Measurements from ENCODE around the gene TMEM198.

Gene TMEM198

DNA sequence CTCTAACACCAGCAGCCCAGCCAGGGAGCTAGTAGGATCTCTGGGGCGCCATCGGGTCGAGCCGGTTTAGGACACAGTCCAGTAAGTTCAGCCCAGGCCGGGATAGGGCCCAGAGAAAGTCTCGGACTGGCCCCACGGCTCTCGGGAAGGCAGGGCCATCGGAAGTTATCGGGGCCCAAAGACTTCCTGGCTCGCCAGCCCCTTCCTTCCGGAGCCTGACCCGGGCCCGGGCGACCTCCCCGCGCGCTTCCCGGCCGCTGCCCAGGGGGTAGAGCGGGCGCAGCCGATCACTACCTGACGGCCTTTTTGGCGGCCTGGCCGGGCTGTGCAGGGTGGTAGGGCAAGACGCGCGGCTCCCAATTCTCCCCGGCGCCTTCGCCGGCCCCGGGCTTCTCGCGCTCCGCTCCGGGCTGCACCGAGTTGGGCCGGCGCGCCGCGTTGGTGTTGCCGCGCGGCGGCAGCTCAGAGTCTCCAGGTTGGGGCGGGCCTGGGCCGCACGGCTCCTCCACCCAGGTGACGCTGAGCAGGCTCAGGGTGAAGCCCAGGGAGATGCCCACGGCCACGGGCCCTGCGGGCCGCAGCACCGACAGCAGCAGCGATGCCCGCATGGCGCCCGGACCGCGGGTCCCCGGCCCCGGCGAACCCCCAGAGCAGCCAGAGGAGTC, 765 bp upstream of the TMEM198 start:
- Mint-ChIP-seq H3K36me3 (peaks cover 2% of the 10 kb centered on the region), H3K4me3 (peak overlapping the region; percentile 93), H3K4me1 (ENCODE audit: low read depth) (peaks cover 18% of the 10 kb centered on the region), H3K27ac (peak overlapping the region; percentile 50), H3K27me3 (peaks cover 7% of the 10 kb centered on the region), H3K9me3 (ENCODE audit: low read depth) (no peaks in the 10 kb centered on the region)

DNA sequence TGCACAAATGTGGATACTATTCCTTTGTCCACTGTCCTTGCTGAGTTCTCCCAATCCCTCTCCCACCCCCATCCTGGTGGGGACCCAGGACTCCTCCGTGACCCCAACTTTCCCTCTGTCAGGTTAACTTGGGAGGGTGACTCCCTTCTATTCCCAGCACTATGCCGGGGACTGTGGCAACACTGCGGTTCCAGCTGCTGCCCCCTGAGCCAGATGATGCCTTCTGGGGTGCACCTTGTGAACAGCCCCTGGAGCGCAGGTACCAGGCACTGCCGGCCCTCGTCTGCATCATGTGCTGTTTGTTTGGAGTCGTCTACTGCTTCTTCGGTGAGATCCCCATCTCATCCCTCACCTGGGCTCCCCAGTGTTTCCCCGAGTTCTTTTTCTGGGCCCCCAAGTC, 739 bp downstream of the TMEM198 start:
- H3K27ac Mint-ChIP-seq = peak overlapping the region; percentile 79
- peaks cover 2% of the 10 kb centered on the region for H3K36me3 Mint-ChIP-seq
- H3K9me3 Mint-ChIP-seq (ENCODE audit: low read depth) = no peaks in the 10 kb centered on the region
- H3K4me1 Mint-ChIP-seq (ENCODE audit: low read depth) = peaks cover 18% of the 10 kb centered on the region
- peak overlapping the region; percentile 89 for H3K4me3 Mint-ChIP-seq
- peaks cover 13% of the 10 kb centered on the region for H3K27me3 Mint-ChIP-seq

DNA sequence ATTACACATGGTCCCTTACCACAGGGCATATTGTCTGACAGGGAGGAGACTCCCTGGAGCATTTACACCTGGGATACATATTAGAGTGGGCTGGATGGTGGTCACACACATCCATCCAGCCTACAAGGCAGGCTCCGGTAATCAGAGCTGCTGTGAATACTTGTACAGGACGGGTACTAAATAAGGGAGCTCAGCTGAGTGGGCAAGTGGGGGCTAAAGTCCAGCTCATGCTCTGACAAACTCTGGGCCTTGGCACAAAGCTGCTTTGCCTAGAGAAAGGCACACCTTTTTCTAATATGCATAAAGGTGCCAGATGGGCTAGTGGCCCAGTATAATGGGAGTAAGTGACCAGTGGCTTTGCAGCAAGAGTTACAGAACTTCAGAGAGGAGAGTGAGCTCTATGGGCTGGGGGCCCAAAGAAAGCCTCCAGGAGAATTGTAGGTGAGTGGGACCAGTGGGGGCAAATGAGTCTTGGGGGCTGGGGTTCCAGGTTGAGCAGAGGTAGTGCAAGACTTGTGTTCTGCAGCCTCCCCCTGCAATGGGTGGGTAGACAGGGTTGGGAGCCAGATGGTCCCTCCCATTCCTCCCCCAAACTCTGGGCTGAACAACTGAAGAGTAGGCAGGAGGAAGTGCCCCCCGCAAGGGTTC, 1.6 kb downstream of the TMEM198 start:
- peaks cover 13% of the 10 kb centered on the region for H3K27me3 Mint-ChIP-seq
- peaks cover 18% of the 10 kb centered on the region for H3K4me1 Mint-ChIP-seq (ENCODE audit: low read depth)
- H3K36me3 Mint-ChIP-seq = peaks cover 2% of the 10 kb centered on the region
- no peaks in the 10 kb centered on the region for H3K9me3 Mint-ChIP-seq (ENCODE audit: low read depth)
- H3K27ac Mint-ChIP-seq = no peak overlapping the region
- peak overlapping the region; percentile 89 for H3K4me3 Mint-ChIP-seq

DNA sequence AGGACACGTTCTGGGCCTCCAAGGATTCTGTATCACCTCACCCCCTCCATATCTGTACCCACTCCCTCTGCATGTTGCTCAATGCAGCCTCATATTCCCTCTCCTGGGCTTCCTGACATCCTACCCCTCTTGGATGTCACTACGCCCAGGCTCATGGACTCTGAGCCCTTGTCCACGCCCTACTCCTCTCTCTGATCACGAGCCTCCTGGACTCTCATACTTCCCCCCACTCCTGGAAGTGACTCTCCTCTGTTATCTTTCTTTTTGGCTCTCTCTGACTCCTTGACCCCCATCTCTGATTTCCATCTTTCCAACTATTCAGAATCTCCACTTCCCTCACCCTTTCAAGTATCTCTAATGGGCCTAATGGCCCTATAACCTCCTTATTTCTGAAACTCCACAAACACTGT, 2.1 kb downstream of the TMEM198 start:
- Mint-ChIP-seq H3K4me3 (peak overlapping the region; percentile 46), H3K4me1 (ENCODE audit: low read depth) (peaks cover 19% of the 10 kb centered on the region), H3K36me3 (peaks cover 2% of the 10 kb centered on the region), H3K9me3 (ENCODE audit: low read depth) (no peaks in the 10 kb centered on the region), H3K27me3 (peaks cover 14% of the 10 kb centered on the region), H3K27ac (no peak overlapping the region)

DNA sequence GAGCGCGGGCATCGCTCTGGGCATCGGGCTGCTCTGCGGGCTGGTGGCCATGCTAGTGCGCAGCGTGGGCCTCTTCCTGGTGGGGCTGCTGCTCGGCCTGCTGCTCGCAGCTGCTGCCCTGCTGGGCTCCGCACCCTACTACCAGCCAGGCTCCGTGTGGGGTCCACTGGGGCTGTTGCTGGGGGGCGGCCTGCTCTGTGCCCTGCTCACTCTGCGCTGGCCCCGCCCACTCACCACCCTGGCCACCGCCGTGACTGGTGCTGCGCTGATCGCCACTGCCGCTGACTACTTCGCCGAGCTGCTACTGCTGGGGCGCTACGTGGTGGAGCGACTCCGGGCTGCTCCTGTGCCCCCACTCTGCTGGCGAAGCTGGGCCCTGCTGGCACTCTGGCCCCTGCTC, 3.8 kb downstream of the TMEM198 start:
- peaks cover 18% of the 10 kb centered on the region for H3K27me3 Mint-ChIP-seq
- peaks cover 13% of the 10 kb centered on the region for H3K4me1 Mint-ChIP-seq (ENCODE audit: low read depth)
- H3K4me3 Mint-ChIP-seq = no peak overlapping the region
- no peak overlapping the region for H3K27ac Mint-ChIP-seq
- no peaks in the 10 kb centered on the region for H3K36me3 Mint-ChIP-seq
- no peaks in the 10 kb centered on the region for H3K9me3 Mint-ChIP-seq (ENCODE audit: low read depth)

DNA sequence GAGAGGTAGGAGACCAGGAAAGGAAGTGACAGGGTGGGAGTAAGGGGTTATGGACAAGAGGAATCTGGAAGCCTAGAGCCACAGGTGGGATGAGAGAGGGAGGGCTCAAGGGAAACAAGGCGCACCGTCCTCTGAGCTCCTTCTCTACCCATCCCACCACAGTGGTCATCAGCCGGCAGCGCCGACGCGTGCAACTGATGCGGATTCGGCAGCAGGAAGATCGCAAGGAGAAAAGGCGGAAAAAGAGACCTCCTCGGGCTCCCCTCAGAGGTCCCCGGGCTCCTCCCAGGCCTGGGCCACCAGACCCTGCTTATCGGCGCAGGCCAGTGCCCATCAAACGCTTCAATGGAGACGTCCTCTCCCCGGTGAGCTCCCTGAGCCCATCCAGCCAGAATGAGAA, 5.2 kb downstream of the TMEM198 start:
- Mint-ChIP-seq H3K36me3 (no peaks in the 10 kb centered on the region), H3K4me1 (ENCODE audit: low read depth) (peaks cover 14% of the 10 kb centered on the region), H3K4me3 (no peak overlapping the region), H3K9me3 (ENCODE audit: low read depth) (no peaks in the 10 kb centered on the region), H3K27ac (no peak overlapping the region), H3K27me3 (peaks cover 23% of the 10 kb centered on the region)

DNA sequence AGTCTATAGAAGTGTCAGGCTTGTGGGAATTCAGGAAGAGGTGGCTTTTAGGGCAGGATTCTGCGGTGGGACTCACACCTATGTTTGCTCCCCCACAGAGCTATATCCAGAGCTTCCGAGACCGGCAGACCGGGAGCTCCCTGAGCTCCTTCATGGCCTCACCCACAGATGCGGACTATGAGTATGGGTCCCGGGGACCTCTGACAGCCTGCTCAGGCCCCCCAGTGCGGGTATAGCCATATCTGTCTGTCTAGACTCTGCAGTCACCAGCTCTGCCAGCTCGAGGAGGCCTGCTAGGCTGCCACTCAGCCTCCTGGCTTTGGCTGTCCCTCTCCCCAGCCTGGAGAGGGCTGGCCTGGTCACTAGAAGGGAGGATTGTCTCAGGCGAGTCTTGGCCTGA, 5.8 kb downstream of the TMEM198 start:
- H3K27me3 Mint-ChIP-seq = peaks cover 27% of the 10 kb centered on the region
- peaks cover 9% of the 10 kb centered on the region for H3K4me1 Mint-ChIP-seq (ENCODE audit: low read depth)
- no peaks in the 10 kb centered on the region for H3K36me3 Mint-ChIP-seq
- H3K27ac Mint-ChIP-seq = no peak overlapping the region
- H3K9me3 Mint-ChIP-seq (ENCODE audit: low read depth) = no peaks in the 10 kb centered on the region
- H3K4me3 Mint-ChIP-seq = no peak overlapping the region

DNA sequence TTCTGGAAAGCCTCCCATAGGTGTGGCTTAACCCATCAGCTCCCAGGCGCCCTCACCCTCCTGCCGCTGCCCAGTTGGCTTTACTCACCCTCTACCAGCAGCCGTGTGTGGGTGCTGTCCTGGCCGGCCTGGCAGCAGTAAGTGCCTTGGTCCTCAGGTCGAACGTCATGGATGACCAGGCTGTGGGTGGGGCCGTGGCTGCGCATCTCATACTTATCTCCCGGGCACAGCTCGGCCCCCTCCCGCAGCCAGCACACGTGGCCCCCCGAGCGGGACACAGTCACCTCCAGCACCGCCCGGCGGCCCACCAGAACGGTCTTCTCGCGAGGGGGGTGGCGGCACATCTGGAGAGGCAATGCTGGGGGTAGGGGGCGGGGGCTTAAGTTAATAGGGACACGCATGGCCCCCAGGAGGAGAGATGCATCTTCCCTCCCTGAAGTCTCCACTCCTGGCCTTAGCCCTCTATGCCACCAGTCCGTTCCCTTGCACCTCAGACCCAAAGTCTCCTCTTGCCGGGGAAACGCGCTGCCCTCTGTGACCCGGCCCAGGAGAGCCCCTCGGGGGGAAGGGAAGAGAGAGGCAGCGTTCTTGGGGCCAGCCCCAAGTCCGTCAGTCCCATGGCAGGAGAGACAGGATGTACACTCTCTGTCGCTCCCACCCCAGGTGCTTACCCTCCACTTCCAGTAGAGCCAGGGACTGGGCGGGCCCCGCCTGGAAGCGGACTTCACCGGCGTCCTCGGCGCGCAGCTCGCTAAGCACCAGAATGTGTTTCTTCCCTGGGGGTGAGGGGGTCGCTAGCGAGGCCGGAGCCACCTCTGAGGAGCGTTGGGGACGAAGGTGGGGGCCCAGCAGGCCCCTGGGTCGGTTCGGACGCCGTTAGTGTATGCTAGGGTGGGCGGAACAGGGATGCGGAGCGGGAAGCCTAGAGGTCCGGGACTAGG, 7.9 kb downstream of the TMEM198 start:
- Mint-ChIP-seq H3K9me3 (ENCODE audit: low read depth) (no peaks in the 10 kb centered on the region), H3K27ac (no peak overlapping the region), H3K36me3 (no peaks in the 10 kb centered on the region), H3K4me1 (ENCODE audit: low read depth) (peaks cover 6% of the 10 kb centered on the region), H3K27me3 (peaks cover 30% of the 10 kb centered on the region), H3K4me3 (peak overlapping the region; percentile 73)

DNA sequence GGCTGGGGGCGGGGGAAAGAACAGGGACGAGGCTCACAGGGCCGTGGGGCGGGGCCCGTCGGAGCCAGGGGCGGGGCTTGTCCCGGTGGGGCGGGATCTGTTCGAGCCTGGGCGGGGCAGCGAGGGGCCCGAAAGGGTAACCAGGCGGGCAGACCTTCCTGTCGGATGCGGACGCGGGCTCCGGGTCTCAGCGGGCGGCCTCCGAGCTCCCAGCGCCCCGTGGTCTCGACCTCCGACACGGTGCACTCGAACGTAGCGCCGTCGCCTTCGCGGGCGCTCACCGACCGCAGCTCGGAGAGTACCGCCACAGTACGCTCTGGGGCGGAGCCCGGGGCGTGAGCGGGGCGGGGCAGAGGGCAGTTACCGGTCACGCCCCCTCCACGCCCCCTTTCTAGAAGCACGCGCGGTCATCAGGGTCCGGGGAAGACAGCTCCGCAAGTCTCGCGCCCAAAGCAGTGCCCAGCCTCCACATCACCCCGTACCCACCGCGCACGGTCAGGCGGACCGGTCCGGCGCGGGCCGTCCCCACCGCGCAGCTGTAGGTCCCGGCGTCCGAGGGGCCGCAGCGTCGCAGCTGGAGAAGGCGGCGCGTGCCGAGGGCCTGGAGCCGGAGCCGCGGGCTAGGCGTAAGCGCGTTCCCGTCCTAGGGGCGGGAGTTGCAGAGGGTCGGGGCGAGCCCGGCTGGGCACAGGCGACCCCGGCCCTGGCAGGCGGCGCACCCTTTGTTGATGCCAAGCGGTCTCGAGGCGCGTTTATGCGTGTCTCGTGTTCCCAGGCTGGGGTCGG, 8.7 kb downstream of the TMEM198 start:
- Mint-ChIP-seq H3K9me3 (ENCODE audit: low read depth) (no peaks in the 10 kb centered on the region), H3K27ac (no peak overlapping the region), H3K27me3 (peaks cover 26% of the 10 kb centered on the region)

DNA sequence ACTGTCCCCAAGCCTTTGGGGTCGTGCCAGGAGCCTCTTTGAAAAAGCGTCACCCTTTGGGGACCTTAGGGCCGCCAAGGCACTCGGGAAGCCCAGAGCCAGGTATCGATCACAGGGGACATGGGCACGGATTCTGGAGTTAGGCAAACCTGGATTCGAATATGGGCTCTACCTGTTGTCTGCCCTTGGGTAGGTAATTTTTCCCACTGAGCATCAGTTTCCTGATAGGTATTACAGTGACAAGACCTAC, 9.3 kb downstream of the TMEM198 start:
- Mint-ChIP-seq H3K4me1 (ENCODE audit: low read depth) (peaks cover 6% of the 10 kb centered on the region), H3K9me3 (ENCODE audit: low read depth) (no peaks in the 10 kb centered on the region), H3K36me3 (no peaks in the 10 kb centered on the region), H3K27me3 (peaks cover 26% of the 10 kb centered on the region), H3K4me3 (peak overlapping the region; percentile 69), H3K27ac (no peak overlapping the region)

More for the DNA sequence above, 8.7 kb downstream of the TMEM198 start:
- H3K36me3 Mint-ChIP-seq = no peaks in the 10 kb centered on the region
- H3K4me3 Mint-ChIP-seq = peak overlapping the region; percentile 73
- H3K4me1 Mint-ChIP-seq (ENCODE audit: low read depth) = peaks cover 6% of the 10 kb centered on the region

DNA sequence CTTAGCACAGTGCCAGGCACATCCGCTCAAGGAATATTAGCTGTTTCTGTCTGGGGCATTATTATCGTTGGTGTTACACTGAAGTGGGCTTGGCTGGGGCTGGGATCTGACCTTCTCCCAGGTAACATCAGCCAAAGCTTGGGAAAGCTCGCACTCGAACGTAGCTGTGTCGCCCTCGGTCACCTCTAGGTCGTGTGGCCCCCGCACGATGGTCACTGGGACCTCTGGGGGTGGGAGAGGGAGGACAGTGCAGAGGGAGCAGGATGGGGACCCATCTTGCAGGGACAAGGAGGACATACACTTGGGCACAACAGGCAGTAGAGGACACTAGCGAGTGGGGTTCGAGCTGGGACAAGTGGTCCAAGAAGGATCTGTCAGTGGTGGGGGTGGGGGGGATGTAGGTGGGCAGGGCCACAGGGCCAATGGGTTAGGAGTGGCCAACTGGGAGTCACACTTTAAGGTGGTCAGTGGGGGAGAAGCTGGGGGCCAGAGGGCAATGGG, 9.7 kb downstream of the TMEM198 start:
- H3K4me3 Mint-ChIP-seq = peak overlapping the region; percentile 69
- H3K36me3 Mint-ChIP-seq = no peaks in the 10 kb centered on the region
- H3K27me3 Mint-ChIP-seq = peaks cover 22% of the 10 kb centered on the region
- no peak overlapping the region for H3K27ac Mint-ChIP-seq
- no peaks in the 10 kb centered on the region for H3K9me3 Mint-ChIP-seq (ENCODE audit: low read depth)
- H3K4me1 Mint-ChIP-seq (ENCODE audit: low read depth) = peaks cover 6% of the 10 kb centered on the region

DNA sequence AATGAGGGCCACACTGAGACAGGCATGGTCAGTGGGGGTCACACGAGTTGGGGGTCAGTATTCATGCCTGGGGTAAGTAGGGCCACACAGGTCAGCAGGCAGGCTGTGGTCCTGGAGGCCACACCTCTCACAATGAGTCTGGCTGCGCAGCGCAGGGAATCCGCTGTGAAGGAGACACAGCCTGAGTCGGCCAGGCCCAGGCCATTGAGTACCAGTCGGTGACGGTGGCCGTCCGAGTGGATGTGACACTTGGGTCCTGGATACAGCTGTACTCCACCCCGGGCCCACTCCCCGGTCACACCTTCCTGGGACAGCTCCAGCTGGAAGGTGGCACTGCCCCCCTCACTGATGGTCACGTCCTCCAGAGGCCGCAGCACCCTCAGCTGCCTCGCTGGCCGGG, 10.5 kb downstream of the TMEM198 start:
- no peaks in the 10 kb centered on the region for H3K36me3 Mint-ChIP-seq
- H3K27ac Mint-ChIP-seq = no peak overlapping the region
- no peak overlapping the region for H3K4me3 Mint-ChIP-seq
- H3K27me3 Mint-ChIP-seq = peaks cover 21% of the 10 kb centered on the region
- peaks cover 6% of the 10 kb centered on the region for H3K4me1 Mint-ChIP-seq (ENCODE audit: low read depth)
- no peaks in the 10 kb centered on the region for H3K9me3 Mint-ChIP-seq (ENCODE audit: low read depth)

DNA sequence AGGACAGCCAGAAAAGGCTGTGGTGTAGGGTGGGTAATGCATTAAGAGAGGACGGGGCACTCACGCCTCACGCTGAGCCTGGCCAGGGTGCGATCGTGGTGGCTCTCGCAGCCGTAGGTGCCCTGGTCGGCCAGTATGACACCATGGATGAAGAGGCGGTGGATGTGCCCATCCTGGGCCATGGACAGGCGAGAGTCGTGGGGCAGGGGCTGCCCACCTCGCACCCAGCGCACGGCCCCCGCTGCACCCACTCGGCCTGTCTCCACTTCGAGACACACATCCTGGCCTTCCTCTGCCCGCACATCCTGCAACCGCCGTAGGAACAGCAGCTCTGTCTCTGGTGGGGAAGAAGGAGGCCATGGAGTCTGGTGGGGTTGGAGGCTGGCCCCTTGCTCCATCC, 12.1 kb downstream of the TMEM198 start:
- Mint-ChIP-seq H3K4me3 (no peak overlapping the region), H3K4me1 (ENCODE audit: low read depth) (peaks cover 5% of the 10 kb centered on the region), H3K36me3 (no peaks in the 10 kb centered on the region), H3K27ac (no peak overlapping the region), H3K9me3 (ENCODE audit: low read depth) (no peaks in the 10 kb centered on the region), H3K27me3 (peaks cover 19% of the 10 kb centered on the region)

DNA sequence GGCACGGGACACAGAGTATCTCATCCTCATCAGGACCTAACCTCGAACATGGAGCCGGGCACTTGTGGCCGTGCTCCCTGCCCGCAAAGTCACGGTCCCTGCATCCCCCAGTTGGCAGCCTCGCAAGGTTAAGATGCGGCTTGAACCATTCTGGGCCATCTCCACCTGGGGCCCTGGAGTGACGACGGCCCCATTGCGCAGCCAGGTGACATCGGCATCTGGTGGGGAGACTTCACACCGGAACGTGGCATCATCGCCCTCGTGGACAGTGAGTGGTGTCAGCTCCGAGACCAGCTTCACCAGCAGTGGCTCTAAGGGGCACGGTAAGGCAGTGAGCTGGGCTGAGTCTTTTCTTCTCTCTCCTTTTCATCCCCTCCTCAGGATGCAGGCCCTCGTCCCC, 12.6 kb downstream of the TMEM198 start:
- Mint-ChIP-seq H3K27ac (no peak overlapping the region), H3K4me1 (ENCODE audit: low read depth) (peaks cover 4% of the 10 kb centered on the region), H3K36me3 (no peaks in the 10 kb centered on the region), H3K27me3 (peaks cover 17% of the 10 kb centered on the region), H3K9me3 (ENCODE audit: low read depth) (no peaks in the 10 kb centered on the region), H3K4me3 (no peak overlapping the region)
